Vagina (tissue), 2 donors: ENCODE results near the gene PRDM7.

ENCODE experiments used
- POLR2A ChIP-seq, 2 donors: fragments of 450-650 bp; IDR thresholded peaks; one replicate each; pipeline ENCODE4 v1.6.1; 2017; ENCODE audit warnings: antibody characterized with exemption in 2 of 2, mild to moderate bottlenecking in 2 of 2, moderate library complexity in 2 of 2
- TF ChIP-seq, protein P1 (sequence below), 3 experiments: fragments of 450-650 bp in 2 of 3; fragments of 200-600 bp in 1 of 3; sonication (generic) in 1 of 3; IDR thresholded peaks; one replicate each; pipeline ENCODE4 v1.5.1; 2017 to 2019; ENCODE audit warnings: antibody characterized with exemption in 3 of 3, mild to moderate bottlenecking in 2 of 3, moderate library complexity in 2 of 3

DNA sequence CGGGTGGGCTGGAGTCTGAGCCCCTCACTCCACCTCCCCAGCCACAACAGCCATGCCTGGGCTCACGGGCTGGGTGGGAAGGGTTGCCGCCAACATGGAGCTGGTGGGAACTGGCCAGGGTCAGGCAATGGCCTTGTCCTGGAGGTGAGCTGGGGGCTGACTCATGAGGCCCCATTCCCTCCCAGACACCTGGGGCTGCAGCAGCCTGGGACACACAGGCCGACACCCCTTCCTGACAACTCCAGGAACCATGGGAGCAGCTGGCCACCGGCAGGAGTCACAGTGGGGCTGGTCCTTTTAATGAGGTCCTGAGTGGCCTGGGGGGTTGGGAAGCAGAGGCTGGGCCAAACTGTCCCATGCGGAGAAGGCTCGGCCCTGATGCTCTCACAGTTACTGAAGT is 70.1 kb downstream of the PRDM7 start:
- TF ChIP-seq, protein P1, sequence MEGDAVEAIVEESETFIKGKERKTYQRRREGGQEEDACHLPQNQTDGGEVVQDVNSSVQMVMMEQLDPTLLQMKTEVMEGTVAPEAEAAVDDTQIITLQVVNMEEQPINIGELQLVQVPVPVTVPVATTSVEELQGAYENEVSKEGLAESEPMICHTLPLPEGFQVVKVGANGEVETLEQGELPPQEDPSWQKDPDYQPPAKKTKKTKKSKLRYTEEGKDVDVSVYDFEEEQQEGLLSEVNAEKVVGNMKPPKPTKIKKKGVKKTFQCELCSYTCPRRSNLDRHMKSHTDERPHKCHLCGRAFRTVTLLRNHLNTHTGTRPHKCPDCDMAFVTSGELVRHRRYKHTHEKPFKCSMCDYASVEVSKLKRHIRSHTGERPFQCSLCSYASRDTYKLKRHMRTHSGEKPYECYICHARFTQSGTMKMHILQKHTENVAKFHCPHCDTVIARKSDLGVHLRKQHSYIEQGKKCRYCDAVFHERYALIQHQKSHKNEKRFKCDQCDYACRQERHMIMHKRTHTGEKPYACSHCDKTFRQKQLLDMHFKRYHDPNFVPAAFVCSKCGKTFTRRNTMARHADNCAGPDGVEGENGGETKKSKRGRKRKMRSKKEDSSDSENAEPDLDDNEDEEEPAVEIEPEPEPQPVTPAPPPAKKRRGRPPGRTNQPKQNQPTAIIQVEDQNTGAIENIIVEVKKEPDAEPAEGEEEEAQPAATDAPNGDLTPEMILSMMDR (IDR thresholded peaks at IDR 0.05), result no peak
- TF ChIP-seq POLR2A (IDR thresholded peaks at IDR 0.05), result no peak
